ENCODE data around the gene MEPE. TPM values are rescaled to one million over a fixed set of nuclear protein-coding genes. Genes with fewer than 3 reads are reported as not detected.

The MEPE gene
- polyA plus RNA-seq, 1 donor from 2014 or later: not detected

DNA sequence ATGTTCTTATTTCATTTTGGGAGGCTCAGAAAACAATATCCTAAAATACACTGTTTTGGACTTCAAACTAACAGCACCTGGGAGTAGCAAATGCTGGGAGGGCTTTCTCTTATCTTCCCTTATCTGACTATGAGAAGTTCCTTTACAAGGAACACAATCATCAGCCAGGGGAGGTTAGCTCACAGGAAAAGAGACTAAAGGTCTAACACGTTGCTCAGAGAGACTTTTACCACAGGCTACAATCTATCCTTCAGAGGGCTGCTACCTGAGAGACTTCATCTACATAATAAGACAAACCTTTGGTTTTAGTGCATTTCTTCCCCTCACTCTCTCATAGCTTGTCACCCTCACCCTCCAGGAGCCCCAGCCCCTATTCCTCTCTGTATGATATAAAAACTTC is 35.8 kb downstream of the MEPE start:
- Histone ChIP-seq H3K36me3 (ENCODE audit: insufficient read depth, low read length) (no peaks in the 10 kb centered on the region), H3K9ac (ENCODE audit: low read length) (no peak overlapping the region), H3K9me3 (ENCODE audit: low read length) (no peaks in the 10 kb centered on the region), H3K9me2 (ENCODE audit: insufficient read depth, low read length) (no peaks in the 10 kb centered on the region), H3K79me2 (replicated peaks; ENCODE audit: insufficient read depth, low read length) (no peaks in the 10 kb centered on the region), H3K27me3 (ENCODE audit: insufficient read depth, low read depth, low read length) (no peaks in the 10 kb centered on the region), H3K4me3 (ENCODE audit: low read length) (no peak overlapping the region), H3F3A (ENCODE audit: insufficient read depth, low read length, poor library complexity, severe bottlenecking) (no peaks in the 10 kb centered on the region), H2AFZ (ENCODE audit: low read depth, low read length) (no peak overlapping the region), H3K4me2 (ENCODE audit: low read length) (no peak overlapping the region), H3K27ac (ENCODE audit: low read length) (no peak overlapping the region), H4K20me1 (ENCODE audit: insufficient read depth) (no peaks in the 10 kb centered on the region)
- TF ChIP-seq POLR2AphosphoS5 (IDR thresholded peaks at IDR 0.05): no peak
- no peak for TF ChIP-seq TAF1 (IDR thresholded peaks at IDR 0.05; ENCODE audit: low read depth)
- TF ChIP-seq MXI1 (conservative IDR thresholded peaks at IDR 0.05; ENCODE audit: poor library complexity, severe bottlenecking): no peak
- no peak for TF ChIP-seq EP300 (conservative IDR thresholded peaks at IDR 0.05; ENCODE audit: poor library complexity, severe bottlenecking)
- TF ChIP-seq RAD21 (conservative IDR thresholded peaks at IDR 0.05): no peak
- TF ChIP-seq, protein P1, sequence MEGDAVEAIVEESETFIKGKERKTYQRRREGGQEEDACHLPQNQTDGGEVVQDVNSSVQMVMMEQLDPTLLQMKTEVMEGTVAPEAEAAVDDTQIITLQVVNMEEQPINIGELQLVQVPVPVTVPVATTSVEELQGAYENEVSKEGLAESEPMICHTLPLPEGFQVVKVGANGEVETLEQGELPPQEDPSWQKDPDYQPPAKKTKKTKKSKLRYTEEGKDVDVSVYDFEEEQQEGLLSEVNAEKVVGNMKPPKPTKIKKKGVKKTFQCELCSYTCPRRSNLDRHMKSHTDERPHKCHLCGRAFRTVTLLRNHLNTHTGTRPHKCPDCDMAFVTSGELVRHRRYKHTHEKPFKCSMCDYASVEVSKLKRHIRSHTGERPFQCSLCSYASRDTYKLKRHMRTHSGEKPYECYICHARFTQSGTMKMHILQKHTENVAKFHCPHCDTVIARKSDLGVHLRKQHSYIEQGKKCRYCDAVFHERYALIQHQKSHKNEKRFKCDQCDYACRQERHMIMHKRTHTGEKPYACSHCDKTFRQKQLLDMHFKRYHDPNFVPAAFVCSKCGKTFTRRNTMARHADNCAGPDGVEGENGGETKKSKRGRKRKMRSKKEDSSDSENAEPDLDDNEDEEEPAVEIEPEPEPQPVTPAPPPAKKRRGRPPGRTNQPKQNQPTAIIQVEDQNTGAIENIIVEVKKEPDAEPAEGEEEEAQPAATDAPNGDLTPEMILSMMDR (IDR thresholded peaks at IDR 0.05; ENCODE audit: poor library complexity, severe bottlenecking): no peak

- no peak overlapping the region for H2AFZ ChIP-seq (ENCODE audit: low read depth, low read length)
- no peaks in the 10 kb centered on the region for H3K9me3 ChIP-seq (ENCODE audit: low read length)
- H3F3A ChIP-seq (ENCODE audit: insufficient read depth, low read length, poor library complexity, severe bottlenecking): no peaks in the 10 kb centered on the region
- no peak overlapping the region for H3K4me2 ChIP-seq (ENCODE audit: low read length)
- H3K4me3 ChIP-seq (ENCODE audit: low read length): no peak overlapping the region
- H3K27ac ChIP-seq (ENCODE audit: low read length): no peak overlapping the region
- H3K9me2 ChIP-seq (ENCODE audit: insufficient read depth, low read length): no peaks in the 10 kb centered on the region
- H4K20me1 ChIP-seq (ENCODE audit: insufficient read depth): no peaks in the 10 kb centered on the region
- H3K79me2 ChIP-seq (replicated peaks; ENCODE audit: insufficient read depth, low read length): no peaks in the 10 kb centered on the region
- H3K36me3 ChIP-seq (ENCODE audit: insufficient read depth, low read length): no peaks in the 10 kb centered on the region
- no peaks in the 10 kb centered on the region for H3K27me3 ChIP-seq (ENCODE audit: insufficient read depth, low read depth, low read length)
- TF ChIP-seq, protein P1 (IDR thresholded peaks at IDR 0.05; ENCODE audit: poor library complexity, severe bottlenecking): no peak
- TF ChIP-seq, protein P2, sequence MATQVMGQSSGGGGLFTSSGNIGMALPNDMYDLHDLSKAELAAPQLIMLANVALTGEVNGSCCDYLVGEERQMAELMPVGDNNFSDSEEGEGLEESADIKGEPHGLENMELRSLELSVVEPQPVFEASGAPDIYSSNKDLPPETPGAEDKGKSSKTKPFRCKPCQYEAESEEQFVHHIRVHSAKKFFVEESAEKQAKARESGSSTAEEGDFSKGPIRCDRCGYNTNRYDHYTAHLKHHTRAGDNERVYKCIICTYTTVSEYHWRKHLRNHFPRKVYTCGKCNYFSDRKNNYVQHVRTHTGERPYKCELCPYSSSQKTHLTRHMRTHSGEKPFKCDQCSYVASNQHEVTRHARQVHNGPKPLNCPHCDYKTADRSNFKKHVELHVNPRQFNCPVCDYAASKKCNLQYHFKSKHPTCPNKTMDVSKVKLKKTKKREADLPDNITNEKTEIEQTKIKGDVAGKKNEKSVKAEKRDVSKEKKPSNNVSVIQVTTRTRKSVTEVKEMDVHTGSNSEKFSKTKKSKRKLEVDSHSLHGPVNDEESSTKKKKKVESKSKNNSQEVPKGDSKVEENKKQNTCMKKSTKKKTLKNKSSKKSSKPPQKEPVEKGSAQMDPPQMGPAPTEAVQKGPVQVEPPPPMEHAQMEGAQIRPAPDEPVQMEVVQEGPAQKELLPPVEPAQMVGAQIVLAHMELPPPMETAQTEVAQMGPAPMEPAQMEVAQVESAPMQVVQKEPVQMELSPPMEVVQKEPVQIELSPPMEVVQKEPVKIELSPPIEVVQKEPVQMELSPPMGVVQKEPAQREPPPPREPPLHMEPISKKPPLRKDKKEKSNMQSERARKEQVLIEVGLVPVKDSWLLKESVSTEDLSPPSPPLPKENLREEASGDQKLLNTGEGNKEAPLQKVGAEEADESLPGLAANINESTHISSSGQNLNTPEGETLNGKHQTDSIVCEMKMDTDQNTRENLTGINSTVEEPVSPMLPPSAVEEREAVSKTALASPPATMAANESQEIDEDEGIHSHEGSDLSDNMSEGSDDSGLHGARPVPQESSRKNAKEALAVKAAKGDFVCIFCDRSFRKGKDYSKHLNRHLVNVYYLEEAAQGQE (IDR thresholded peaks at IDR 0.05; ENCODE audit: borderline replicate concordance): no peak
- TF ChIP-seq EP300 (conservative IDR thresholded peaks at IDR 0.05; ENCODE audit: poor library complexity, severe bottlenecking): no peak
- TF ChIP-seq RAD21 (conservative IDR thresholded peaks at IDR 0.05): no peak
- no peak for TF ChIP-seq EZH2 (IDR thresholded peaks at IDR 0.05; ENCODE audit: borderline replicate concordance, insufficient read depth, low read length, poor library complexity, severe bottlenecking)
- no peak for TF ChIP-seq TAF1 (IDR thresholded peaks at IDR 0.05; ENCODE audit: low read depth)
- no peak for TF ChIP-seq MXI1 (conservative IDR thresholded peaks at IDR 0.05; ENCODE audit: poor library complexity, severe bottlenecking)
- no peak for TF ChIP-seq POLR2AphosphoS5 (IDR thresholded peaks at IDR 0.05)
- no peak for TF ChIP-seq SMC3 (conservative IDR thresholded peaks at IDR 0.05; ENCODE audit: poor library complexity)
- H3K9ac ChIP-seq (ENCODE audit: low read length): no peak overlapping the region
These were observed 39.3 kb downstream of the MEPE start for GRCh38 chr4:87872028-87872427.
